ENCODE measurements around the gene NLRC5. TPM values are rescaled to one million over a fixed set of nuclear protein-coding genes. Genes with fewer than 3 reads are reported as not detected.
"Not testable (repeated sequence)": the region's sequence is repeated elsewhere in the genome, so short reads cannot be mapped to it uniquely, and the experiment has no call there.

NLRC5 gene
- total RNA-seq, 3 donors from 2014 or later, result 110 to 127 (median 113) TPM

- H3K4me1 ChIP-seq (ENCODE audit: low read depth), result peaks cover 18% of the 10 kb centered on the region
- intact Hi-C loops (cut with DNase I, micrococcal nuclease), result no loop called here
- ATAC-seq, result no peak
- TF ChIP-seq CTCF (IDR thresholded peaks at IDR 0.05), result no peak
- H3K36me3 ChIP-seq (ENCODE audit: low read depth), result no peaks in the 10 kb centered on the region
- no peak overlapping the region for H3K4me3 ChIP-seq
- no peak for DNase-seq
- no peaks in the 10 kb centered on the region for H3K9me3 ChIP-seq
These were observed 107.4 kb downstream of the NLRC5 start for GRCh38 chr16:57096793-57097192.

DNA sequence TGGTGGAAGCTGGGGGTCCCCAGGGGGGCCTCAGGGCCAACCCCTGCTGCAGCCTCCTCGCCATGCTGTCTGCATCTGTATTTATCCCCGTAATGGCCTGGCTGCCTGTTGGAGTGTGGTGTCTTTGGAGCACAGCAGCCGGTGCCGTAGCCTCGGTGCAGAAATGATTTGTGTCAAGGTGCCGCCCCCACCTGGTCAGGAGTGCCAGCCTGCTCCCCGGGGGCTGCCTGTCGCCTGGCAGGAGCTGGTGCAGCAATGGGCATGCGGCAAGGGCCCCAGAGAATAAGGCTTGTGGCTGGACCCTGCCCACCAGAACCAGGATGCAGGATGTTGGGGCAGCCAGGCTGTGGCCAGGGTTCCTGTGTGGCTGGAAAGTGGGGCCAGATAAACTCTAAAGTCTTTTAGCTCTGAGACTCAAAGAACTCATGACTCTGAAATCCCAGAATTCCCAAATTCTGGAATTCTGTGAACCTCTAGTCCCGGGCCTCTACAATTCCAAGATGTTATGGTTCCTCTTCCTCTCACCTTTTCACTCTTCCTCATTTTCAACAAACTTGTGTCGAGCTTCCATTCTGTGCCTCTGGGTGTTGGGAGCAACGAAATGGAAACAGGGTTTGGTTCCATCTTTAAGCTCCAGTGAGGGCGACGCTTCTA is 109.0 kb downstream of the NLRC5 start:
- Histone ChIP-seq H3K9me3 (no peaks in the 10 kb centered on the region), H3K4me1 (ENCODE audit: low read depth) (peaks cover 14% of the 10 kb centered on the region), H3K4me3 (no peak overlapping the region), H3K36me3 (ENCODE audit: low read depth) (no peaks in the 10 kb centered on the region)
- intact Hi-C loops (cut with DNase I, micrococcal nuclease), result no loop called here
- ATAC-seq, result no peak
- no peak for TF ChIP-seq CTCF (IDR thresholded peaks at IDR 0.05)
- no peak for DNase-seq

GRCh38 chr16:57099965-57100364 is 110.6 kb downstream of the NLRC5 start:
- H3K36me3 ChIP-seq (ENCODE audit: low read depth); intact Hi-C loops (cut with DNase I, micrococcal nuclease); H3K4me3 ChIP-seq; DNase-seq; H3K4me1 ChIP-seq (ENCODE audit: low read depth); H3K9me3 ChIP-seq; ATAC-seq: not testable (repeated sequence)

- no peaks in the 10 kb centered on the region for H3K9me3 ChIP-seq
- H3K36me3 ChIP-seq (ENCODE audit: low read depth), result no peaks in the 10 kb centered on the region
- no peak for TF ChIP-seq CTCF (IDR thresholded peaks at IDR 0.05)
- no peak for ATAC-seq
- no peak overlapping the region for H3K4me3 ChIP-seq
- intact Hi-C loops (cut with DNase I, micrococcal nuclease), result no loop called here
- no peaks in the 10 kb centered on the region for H3K4me1 ChIP-seq (ENCODE audit: low read depth)
- DNase-seq, result no peak
These were observed 111.1 kb downstream of the NLRC5 start for GRCh38 chr16:57100445-57100844.

GRCh38 chr16:57102888-57103851 is 113.8 kb downstream of the NLRC5 start:
- no peaks in the 10 kb centered on the region for H3K4me1 ChIP-seq (ENCODE audit: low read depth)
- no peak overlapping the region for H3K4me3 ChIP-seq
- no peak for TF ChIP-seq CTCF (IDR thresholded peaks at IDR 0.05)
- no peak for ATAC-seq
- no peaks in the 10 kb centered on the region for H3K36me3 ChIP-seq (ENCODE audit: low read depth)
- H3K9me3 ChIP-seq, result no peaks in the 10 kb centered on the region
- no peak for DNase-seq
- intact Hi-C loops (cut with DNase I, micrococcal nuclease), result no loop called here

- Histone ChIP-seq H3K9me3 (no peaks in the 10 kb centered on the region), H3K4me3 (no peak overlapping the region), H3K4me1 (ENCODE audit: low read depth) (no peaks in the 10 kb centered on the region), H3K36me3 (ENCODE audit: low read depth) (no peaks in the 10 kb centered on the region)
- no peak for TF ChIP-seq CTCF (IDR thresholded peaks at IDR 0.05)
- ATAC-seq, result no peak
- no peak for DNase-seq
- intact Hi-C loops (cut with DNase I, micrococcal nuclease), result no loop called here
These were observed 115.3 kb downstream of the NLRC5 start for GRCh38 chr16:57104706-57105105.
